HEK293 (cell line): ENCODE measurements around the gene CSF1.

Experiments
- CTCF ChIA-PET: fragments of 350-600 bp; formaldehyde crosslinking; extraction: SDS; loops from one replicate; lab custom pipeline; 2021; ENCODE audit warnings: antibody characterized with exemption; lab: Yijun Ruan, JAX
- POLR2A ChIA-PET: fragments of 300-600 bp; formaldehyde crosslinking; extraction: SDS; loops from one replicate; lab custom pipeline; 2020; ENCODE audit warnings: antibody characterized with exemption, inconsistent platforms; lab: Yijun Ruan, JAX
- H3K27ac ChIP-seq: fragments of 200-500 bp; sonication (Bioruptor generic); 2 replicates; pipeline ENCODE4 v1.5.1; 2014; ENCODE audit warnings: low read depth, low read length, control low read depth, inconsistent platforms; ENCODE audit errors: extremely low read depth
- H3K36me3 ChIP-seq, 2 experiments: fragments of 200-500 bp in 1 of 2; sonication (Bioruptor generic) in 1 of 2; 1 replicate in 1 of 2; 2 replicates in 1 of 2; pipeline ENCODE4 v1.5.1; 2014 to 2017; ENCODE audit warnings: inconsistent platforms in 2 of 2, low read length in 2 of 2; ENCODE audit not compliant: control insufficient read depth in 2 of 2, insufficient read depth in 1 of 2
- H3K4me1 ChIP-seq: fragments of 200-500 bp; sonication (Bioruptor generic); 2 replicates; pipeline ENCODE4 v1.5.1; 2014; ENCODE audit warnings: mild to moderate bottlenecking, low read length, inconsistent platforms; ENCODE audit not compliant: control insufficient read depth, insufficient read depth
- H3K4me3 ChIP-seq: 2 replicates; pipeline ENCODE4 v1.5.1; 2011; ENCODE audit warnings: low read depth, mild to moderate bottlenecking, control low read depth, low read length, moderate library complexity
- H3K9me3 ChIP-seq: fragments of 200-500 bp; sonication (Bioruptor generic); 2 replicates; pipeline ENCODE4 v1.5.1; 2014; ENCODE audit warnings: low read depth, low read length, inconsistent platforms; ENCODE audit not compliant: control insufficient read depth, insufficient read depth
- CTCF ChIP-seq: fragments of 450-650 bp; formaldehyde crosslinking; IDR thresholded peaks from 2 replicates; pipeline ENCODE4 v1.5.1; 2016; ENCODE audit warnings: missing biosample characterization, missing genetic modification characterization
- GLI4 ChIP-seq: fragments of 450-650 bp; formaldehyde crosslinking; IDR thresholded peaks from 2 replicates; pipeline ENCODE4 v1.5.1; 2016; ENCODE audit warnings: missing biosample characterization, missing genetic modification characterization
- GLIS1 ChIP-seq: fragments of 450-650 bp; formaldehyde crosslinking; IDR thresholded peaks from 2 replicates; pipeline ENCODE4 v1.5.1; 2016; ENCODE audit warnings: missing biosample characterization, missing genetic modification characterization
- KLF17 ChIP-seq: fragments of 450-650 bp; formaldehyde crosslinking; IDR thresholded peaks from 2 replicates; pipeline ENCODE4 v1.5.1; 2016; ENCODE audit warnings: missing biosample characterization, missing genetic modification characterization
- MZF1 ChIP-seq: fragments of 450-650 bp; formaldehyde crosslinking; IDR thresholded peaks from 2 replicates; pipeline ENCODE4 v1.5.1; 2017; ENCODE audit warnings: missing biosample characterization, missing genetic modification characterization, borderline replicate concordance
- SCRT1 ChIP-seq: fragments of 450-650 bp; formaldehyde crosslinking; IDR thresholded peaks from 2 replicates; pipeline ENCODE4 v1.5.1; 2016; ENCODE audit warnings: missing biosample characterization, missing genetic modification characterization, borderline replicate concordance
- SCRT2 ChIP-seq: fragments of 450-650 bp; formaldehyde crosslinking; IDR thresholded peaks from 2 replicates; pipeline ENCODE4 v1.5.1; 2016; ENCODE audit warnings: missing biosample characterization, missing genetic modification characterization
- TSHZ1 ChIP-seq: fragments of 450-650 bp; formaldehyde crosslinking; IDR thresholded peaks from 2 replicates; pipeline ENCODE4 v1.5.1; 2016; ENCODE audit warnings: missing biosample characterization, missing genetic modification characterization, borderline replicate concordance
- ZBTB10 ChIP-seq: fragments of 450-650 bp; formaldehyde crosslinking; IDR thresholded peaks from 2 replicates; pipeline ENCODE4 v1.5.1; 2016; ENCODE audit warnings: missing biosample characterization, missing genetic modification characterization
- ZBTB17 ChIP-seq: fragments of 450-650 bp; formaldehyde crosslinking; IDR thresholded peaks from 2 replicates; pipeline ENCODE4 v1.5.1; 2016; ENCODE audit warnings: missing biosample characterization, missing genetic modification characterization
- ZBTB20 ChIP-seq: fragments of 450-650 bp; formaldehyde crosslinking; IDR thresholded peaks from 2 replicates; pipeline ENCODE4 v1.5.1; 2016; ENCODE audit warnings: missing biosample characterization, missing genetic modification characterization
- ZFP3 ChIP-seq: fragments of 450-650 bp; formaldehyde crosslinking; IDR thresholded peaks from 2 replicates; pipeline ENCODE4 v1.5.1; 2016; ENCODE audit warnings: low read depth, missing biosample characterization, missing genetic modification characterization
- ZFP37 ChIP-seq: fragments of 450-650 bp; formaldehyde crosslinking; IDR thresholded peaks from 2 replicates; pipeline ENCODE4 v1.5.1; 2016; ENCODE audit warnings: missing biosample characterization, missing genetic modification characterization
- ZNF133 ChIP-seq: fragments of 450-650 bp; formaldehyde crosslinking; IDR thresholded peaks from 2 replicates; pipeline ENCODE4 v1.5.1; 2016; ENCODE audit warnings: missing biosample characterization, missing genetic modification characterization
- ZNF202 ChIP-seq: fragments of 450-650 bp; formaldehyde crosslinking; IDR thresholded peaks from 2 replicates; pipeline ENCODE4 v1.5.1; 2016; ENCODE audit warnings: missing biosample characterization, missing genetic modification characterization, borderline replicate concordance
- ZNF274 ChIP-seq, 2 experiments: fragments of 200-500 bp in 1 of 2; fragments of 450-650 bp in 1 of 2; sonication (Bioruptor generic) in 1 of 2; formaldehyde crosslinking in 1 of 2; IDR thresholded peaks; 2 replicates each; pipeline versions ENCODE4 v1.5.1 to v1.6.1; 2014 to 2016; ENCODE audit warnings: borderline replicate concordance in 1 of 2, inconsistent platforms in 1 of 2, low read length in 1 of 2, missing biosample characterization in 1 of 2, missing genetic modification characterization in 1 of 2
- ZNF311 ChIP-seq: fragments of 450-650 bp; formaldehyde crosslinking; IDR thresholded peaks from 2 replicates; pipeline ENCODE4 v1.5.1; 2017; ENCODE audit warnings: missing biosample characterization, missing genetic modification characterization, borderline replicate concordance
- ZNF324 ChIP-seq: fragments of 450-650 bp; formaldehyde crosslinking; IDR thresholded peaks from 2 replicates; pipeline ENCODE4 v1.5.1; 2016; ENCODE audit warnings: missing biosample characterization, missing genetic modification characterization
- ZNF335 ChIP-seq: fragments of 450-650 bp; formaldehyde crosslinking; conservative IDR thresholded peaks from 2 replicates; pipeline ENCODE4 v1.5.1; 2016; ENCODE audit warnings: missing biosample characterization, missing genetic modification characterization
- ZNF391 ChIP-seq: fragments of 450-650 bp; formaldehyde crosslinking; IDR thresholded peaks from 2 replicates; pipeline ENCODE4 v1.5.1; 2016; ENCODE audit warnings: low read depth, missing biosample characterization, missing genetic modification characterization, borderline replicate concordance
- ZNF404 ChIP-seq: fragments of 450-650 bp; formaldehyde crosslinking; IDR thresholded peaks from 2 replicates; pipeline ENCODE4 v1.5.1; 2017; ENCODE audit warnings: missing biosample characterization, missing genetic modification characterization
- ZNF48 ChIP-seq: fragments of 450-650 bp; formaldehyde crosslinking; IDR thresholded peaks from 2 replicates; pipeline ENCODE4 v1.5.1; 2016; ENCODE audit warnings: missing biosample characterization, missing genetic modification characterization
- ZNF530 ChIP-seq: fragments of 450-650 bp; formaldehyde crosslinking; IDR thresholded peaks from 2 replicates; pipeline ENCODE4 v1.5.1; 2016; ENCODE audit warnings: low read depth, missing biosample characterization, missing genetic modification characterization
- ZNF596 ChIP-seq: fragments of 450-650 bp; IDR thresholded peaks from 2 replicates; pipeline ENCODE4 v1.5.0; 2018; ENCODE audit warnings: missing biosample characterization, mild to moderate bottlenecking, missing genetic modification characterization, moderate library complexity
- ZNF658 ChIP-seq: fragments of 450-650 bp; formaldehyde crosslinking; IDR thresholded peaks from 2 replicates; pipeline ENCODE4; 2016; ENCODE audit warnings: missing biosample characterization, missing genetic modification characterization
- ZSCAN5A ChIP-seq: fragments of 450-650 bp; formaldehyde crosslinking; IDR thresholded peaks from 2 replicates; pipeline ENCODE4 v1.5.1; 2016; ENCODE audit warnings: missing biosample characterization, missing genetic modification characterization

Gene CSF1

GRCh38 chr1:109887884-109888283 is 22.8 kb upstream of the CSF1 start:
- no peaks in the 10 kb centered on the region for H3K9me3 ChIP-seq
- no peaks in the 10 kb centered on the region for H3K36me3 ChIP-seq
- TF ChIP-seq ZNF311 (tag by site-specific recombination) (no peak), ZFP3 (tag by site-specific recombination) (no peak), ZFP37 (tag by site-specific recombination) (no peak), ZNF530 (no peak), MZF1 (no peak), GLIS1 (tag by site-specific recombination) (no peak), ZBTB10 (tag by site-specific recombination) (no peak), ZNF324 (no peak), ZSCAN5A (tag by site-specific recombination) (no peak), ZNF133 (tag by site-specific recombination) (no peak), ZNF404 (tag by site-specific recombination) (no peak), KLF17 (tag by site-specific recombination) (no peak), SCRT1 (tag by site-specific recombination) (no peak), SCRT2 (tag by site-specific recombination) (no peak), ZBTB20 (tag by site-specific recombination) (no peak)
- TF ChIP-seq, all 188 proteins: peak for 0
- Histone ChIP-seq H3K27ac (no peak overlapping the region), H3K4me1 (no peaks in the 10 kb centered on the region), H3K4me3 (no peak overlapping the region)
- POLR2A ChIA-PET = no interaction called here
- CTCF ChIA-PET = interaction anchor here (0.6 to 0.8 kb wide), 2 partner anchors 97 to 430 kb away, joined by 3 to 4 read pairs; partner anchors contain the start of gene AHCYL1

GRCh38 chr1:109889094-109889493 is 21.6 kb upstream of the CSF1 start:
- POLR2A ChIA-PET = no interaction called here
- no peaks in the 10 kb centered on the region for H3K36me3 ChIP-seq
- TF ChIP-seq GLI4 (tag by site-specific recombination) = no peak
- TF ChIP-seq TSHZ1 = no peak
- TF ChIP-seq ZNF48 = no peak
- TF ChIP-seq ZNF324 = no peak
- TF ChIP-seq ZNF274 (IDR thresholded peaks at IDR 0.05; ENCODE audit: low read length) = no peak
- TF ChIP-seq ZNF274 (tag by site-specific recombination; IDR thresholded peaks at IDR 0.05; ENCODE audit: borderline replicate concordance) = no peak
- no peak for TF ChIP-seq ZNF335 (tag by site-specific recombination)
- no peak for TF ChIP-seq ZNF596 (tag by site-specific recombination)
- TF ChIP-seq ZNF391 (tag by site-specific recombination) = no peak
- no peak for TF ChIP-seq ZNF202 (tag by site-specific recombination)
- no peak for TF ChIP-seq CTCF (tag by site-specific recombination)
- TF ChIP-seq ZNF658 (tag by site-specific recombination) = no peak
- TF ChIP-seq ZBTB17 = no peak

More at GRCh38 chr1:109889094-109889493, 21.6 kb upstream of the CSF1 start:
- H3K9me3 ChIP-seq = no peaks in the 10 kb centered on the region
- no peaks in the 10 kb centered on the region for H3K4me1 ChIP-seq
- CTCF ChIA-PET = interaction anchor here (0.6 kb wide), 2 partner anchors 12 to 24 kb away, joined by 3 to 4 read pairs; no protein-coding TSS in a partner anchor
- no peak overlapping the region for H3K27ac ChIP-seq
- no peak overlapping the region for H3K4me3 ChIP-seq
